HCT116 (cell line): ENCODE measurements around the gene APPL2.

Experiments used
- FOSL1 ChIP-seq: IDR thresholded peaks from 2 replicates; pipeline ENCODE4 v1.6.1; 2012; ENCODE audit warnings: low read depth
- YY1 ChIP-seq: IDR thresholded peaks from 2 replicates; pipeline ENCODE4 v1.6.1; 2011; ENCODE audit warnings: low read length, low read depth, moderate library complexity, mild to moderate bottlenecking; ENCODE audit not compliant: insufficient replicate concordance; ENCODE audit errors: extremely low read depth
- TF ChIP-seq, protein P1 (sequence below): IDR thresholded peaks from 2 replicates; pipeline ENCODE4 v1.6.1; 2012; ENCODE audit warnings: low read depth
- TF ChIP-seq, protein P2 (sequence below), 3 experiments: fragments of 200-600 bp in 1 of 3; sonication (generic) in 1 of 3; IDR thresholded peaks in 2 of 3; conservative IDR thresholded peaks in 1 of 3; 2 replicates each; pipeline ENCODE4 v1.5.1; 2012 to 2017; ENCODE audit warnings: low read depth in 2 of 3, low read length in 2 of 3, antibody characterized with exemption in 1 of 3, borderline replicate concordance in 1 of 3, control low read depth in 1 of 3, mild to moderate bottlenecking in 1 of 3, mixed read lengths in 1 of 3, mixed run types in 1 of 3, moderate library complexity in 1 of 3; ENCODE audit not compliant: insufficient read depth in 1 of 3

DNA sequence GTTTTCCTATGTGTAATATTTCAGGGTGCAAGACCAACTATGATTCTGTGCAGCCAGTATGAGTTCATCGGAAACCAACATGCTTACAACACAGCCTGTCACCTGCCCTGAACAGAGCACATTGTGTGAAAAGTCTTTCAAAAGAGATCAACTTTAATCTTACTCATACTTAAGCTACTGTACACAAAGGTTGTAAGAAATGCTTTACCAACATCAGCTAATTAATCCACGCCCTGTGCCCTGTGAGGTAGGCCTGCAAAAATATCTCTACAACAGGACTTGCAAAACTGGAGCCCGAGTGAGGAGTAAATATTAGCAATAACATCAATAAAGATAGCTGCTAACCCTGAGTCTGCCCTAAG lies 15.1 kb downstream of the APPL2 start:
- TF ChIP-seq, protein P1, sequence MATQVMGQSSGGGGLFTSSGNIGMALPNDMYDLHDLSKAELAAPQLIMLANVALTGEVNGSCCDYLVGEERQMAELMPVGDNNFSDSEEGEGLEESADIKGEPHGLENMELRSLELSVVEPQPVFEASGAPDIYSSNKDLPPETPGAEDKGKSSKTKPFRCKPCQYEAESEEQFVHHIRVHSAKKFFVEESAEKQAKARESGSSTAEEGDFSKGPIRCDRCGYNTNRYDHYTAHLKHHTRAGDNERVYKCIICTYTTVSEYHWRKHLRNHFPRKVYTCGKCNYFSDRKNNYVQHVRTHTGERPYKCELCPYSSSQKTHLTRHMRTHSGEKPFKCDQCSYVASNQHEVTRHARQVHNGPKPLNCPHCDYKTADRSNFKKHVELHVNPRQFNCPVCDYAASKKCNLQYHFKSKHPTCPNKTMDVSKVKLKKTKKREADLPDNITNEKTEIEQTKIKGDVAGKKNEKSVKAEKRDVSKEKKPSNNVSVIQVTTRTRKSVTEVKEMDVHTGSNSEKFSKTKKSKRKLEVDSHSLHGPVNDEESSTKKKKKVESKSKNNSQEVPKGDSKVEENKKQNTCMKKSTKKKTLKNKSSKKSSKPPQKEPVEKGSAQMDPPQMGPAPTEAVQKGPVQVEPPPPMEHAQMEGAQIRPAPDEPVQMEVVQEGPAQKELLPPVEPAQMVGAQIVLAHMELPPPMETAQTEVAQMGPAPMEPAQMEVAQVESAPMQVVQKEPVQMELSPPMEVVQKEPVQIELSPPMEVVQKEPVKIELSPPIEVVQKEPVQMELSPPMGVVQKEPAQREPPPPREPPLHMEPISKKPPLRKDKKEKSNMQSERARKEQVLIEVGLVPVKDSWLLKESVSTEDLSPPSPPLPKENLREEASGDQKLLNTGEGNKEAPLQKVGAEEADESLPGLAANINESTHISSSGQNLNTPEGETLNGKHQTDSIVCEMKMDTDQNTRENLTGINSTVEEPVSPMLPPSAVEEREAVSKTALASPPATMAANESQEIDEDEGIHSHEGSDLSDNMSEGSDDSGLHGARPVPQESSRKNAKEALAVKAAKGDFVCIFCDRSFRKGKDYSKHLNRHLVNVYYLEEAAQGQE = no peak
- TF ChIP-seq FOSL1 (no peak), YY1 (no peak)
- TF ChIP-seq, protein P2, sequence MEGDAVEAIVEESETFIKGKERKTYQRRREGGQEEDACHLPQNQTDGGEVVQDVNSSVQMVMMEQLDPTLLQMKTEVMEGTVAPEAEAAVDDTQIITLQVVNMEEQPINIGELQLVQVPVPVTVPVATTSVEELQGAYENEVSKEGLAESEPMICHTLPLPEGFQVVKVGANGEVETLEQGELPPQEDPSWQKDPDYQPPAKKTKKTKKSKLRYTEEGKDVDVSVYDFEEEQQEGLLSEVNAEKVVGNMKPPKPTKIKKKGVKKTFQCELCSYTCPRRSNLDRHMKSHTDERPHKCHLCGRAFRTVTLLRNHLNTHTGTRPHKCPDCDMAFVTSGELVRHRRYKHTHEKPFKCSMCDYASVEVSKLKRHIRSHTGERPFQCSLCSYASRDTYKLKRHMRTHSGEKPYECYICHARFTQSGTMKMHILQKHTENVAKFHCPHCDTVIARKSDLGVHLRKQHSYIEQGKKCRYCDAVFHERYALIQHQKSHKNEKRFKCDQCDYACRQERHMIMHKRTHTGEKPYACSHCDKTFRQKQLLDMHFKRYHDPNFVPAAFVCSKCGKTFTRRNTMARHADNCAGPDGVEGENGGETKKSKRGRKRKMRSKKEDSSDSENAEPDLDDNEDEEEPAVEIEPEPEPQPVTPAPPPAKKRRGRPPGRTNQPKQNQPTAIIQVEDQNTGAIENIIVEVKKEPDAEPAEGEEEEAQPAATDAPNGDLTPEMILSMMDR (IDR thresholded peaks at IDR 0.05 in 2 of 3, conservative IDR thresholded peaks at IDR 0.05 in 1 of 3; ENCODE audit: borderline replicate concordance in 1 of 3, insufficient read depth in 1 of 3, low read depth in 2 of 3, low read length in 2 of 3) = no peak
